Osteoblast (primary cell): ENCODE measurements around the gene TECPR1. TPM values are rescaled to one million over a fixed set of nuclear protein-coding genes. Genes with fewer than 3 reads are reported as not detected.

Experiments used
- DNase-seq: peaks from one replicate; pipeline ENCODE4 v3.0.0; 2011; ENCODE audit warnings: low spot score, mixed read lengths; ENCODE audit not compliant: insufficient read length; ENCODE audit errors: missing footprints
- H2AFZ ChIP-seq: 2 replicates; pipeline ENCODE4 v1.6.0; 2011; ENCODE audit warnings: mild to moderate bottlenecking, low read length
- H3K27ac ChIP-seq: 2 replicates; pipeline ENCODE4 v1.5.1; 2011; ENCODE audit warnings: mild to moderate bottlenecking, low read depth, low read length, moderate library complexity
- H3K27me3 ChIP-seq: 2 replicates; pipeline ENCODE4 v1.6.0; 2012; ENCODE audit warnings: mild to moderate bottlenecking, control low read depth, inconsistent platforms, low read length, moderate library complexity; ENCODE audit not compliant: insufficient read depth
- H3K36me3 ChIP-seq: 2 replicates; pipeline ENCODE4 v1.5.1; 2011; ENCODE audit warnings: mild to moderate bottlenecking, low read length, control low read depth, moderate library complexity; ENCODE audit not compliant: insufficient read depth
- H3K4me1 ChIP-seq: 2 replicates; pipeline ENCODE4 v1.5.1; 2011; ENCODE audit warnings: mild to moderate bottlenecking, low read length, control low read depth, moderate library complexity; ENCODE audit not compliant: insufficient read depth
- H3K4me2 ChIP-seq: 2 replicates; pipeline ENCODE4 v1.6.0; 2011; ENCODE audit warnings: mild to moderate bottlenecking, low read length; ENCODE audit not compliant: insufficient read depth
- H3K4me3 ChIP-seq: fragments of 200-600 bp; sonication (generic); 3 replicates; pipeline ENCODE4 v1.5.1; 2012; ENCODE audit warnings: mild to moderate bottlenecking, low read length, inconsistent platforms; ENCODE audit not compliant: insufficient read depth
- H3K79me2 ChIP-seq: 2 replicates; pipeline ENCODE4 v1.6.0; 2012; ENCODE audit warnings: mild to moderate bottlenecking, low read length, control low read depth, inconsistent platforms; ENCODE audit not compliant: insufficient read depth
- H3K9me3 ChIP-seq: 2 replicates; pipeline ENCODE4 v1.5.1; 2011; ENCODE audit warnings: low read depth, low read length, control low read depth
- H4K20me1 ChIP-seq: 2 replicates; pipeline ENCODE4 v1.6.0; 2012; ENCODE audit warnings: mild to moderate bottlenecking, low read length, control low read depth; ENCODE audit not compliant: insufficient read depth
- CTCF ChIP-seq: IDR thresholded peaks from 2 replicates; pipeline ENCODE4 v1.5.1; 2011; ENCODE audit warnings: mild to moderate bottlenecking, low read depth, low read length, moderate library complexity; ENCODE audit errors: extremely low read depth
- total RNA-seq: library from RNA; depleted of rRNA; stranded (reverse); fragments of >200 nt; gene quantifications from 2 replicates; pipeline ENCODE4 v1.2.3, GENCODE V29; 2012

Gene TECPR1
- total RNA-seq, 1 donor = 20.3 TPM

- Histone ChIP-seq H3K27me3 (no peaks in the 10 kb centered on the region), H3K4me2 (no peak overlapping the region), H3K27ac (no peak overlapping the region), H3K4me1 (no peaks in the 10 kb centered on the region), H3K79me2 (no peaks in the 10 kb centered on the region), H3K4me3 (no peak overlapping the region), H2AFZ (no peak overlapping the region), H3K9me3 (no peaks in the 10 kb centered on the region), H4K20me1 (peaks cover 7% of the 10 kb centered on the region), H3K36me3 (no peaks in the 10 kb centered on the region)
- no peak for TF ChIP-seq CTCF
- peak; percentile 44 for DNase-seq
These were observed 83.0 kb downstream of the TECPR1 start for GRCh38 chr7:98168904-98169621.

- TF ChIP-seq CTCF = peak; percentile 88
- Histone ChIP-seq H3K27ac (no peak overlapping the region), H4K20me1 (peaks cover 7% of the 10 kb centered on the region), H3K4me1 (peaks cover 3% of the 10 kb centered on the region), H3K4me3 (no peak overlapping the region), H3K9me3 (no peaks in the 10 kb centered on the region), H3K4me2 (no peak overlapping the region), H3K27me3 (no peaks in the 10 kb centered on the region), H3K36me3 (no peaks in the 10 kb centered on the region), H3K79me2 (no peaks in the 10 kb centered on the region), H2AFZ (no peak overlapping the region)
- peak; percentile 91 for DNase-seq
These were observed 83.7 kb downstream of the TECPR1 start for GRCh38 chr7:98168181-98168903.

- Histone ChIP-seq H3K4me2 (no peak overlapping the region), H3K36me3 (no peaks in the 10 kb centered on the region)
These were observed 84.4 kb downstream of the TECPR1 start for GRCh38 chr7:98167653-98168052.

More at GRCh38 chr7:98167653-98168052, 84.4 kb downstream of the TECPR1 start:
- Histone ChIP-seq H3K4me1 (peaks cover 3% of the 10 kb centered on the region), H3K27me3 (no peaks in the 10 kb centered on the region), H3K27ac (no peak overlapping the region), H3K4me3 (no peak overlapping the region), H2AFZ (no peak overlapping the region), H3K79me2 (no peaks in the 10 kb centered on the region), H3K9me3 (no peaks in the 10 kb centered on the region), H4K20me1 (peaks cover 7% of the 10 kb centered on the region)
- DNase-seq = no peak
- no peak for TF ChIP-seq CTCF
